HG02623 (cell line): ENCODE measurements around the gene PCDHGB4.
"Not testable (repeated sequence)": the region's sequence is repeated elsewhere in the genome, so short reads cannot be mapped to it uniquely, and the experiment has no call there.

Source experiments
- ATAC-seq: cut with Tn5 transposase; IDR thresholded peaks from one replicate; pipeline ENCODE4 v1.9.1; 2021; ENCODE audit warnings: moderate library complexity; ENCODE audit not compliant: unreplicated experiment

Gene PCDHGB4

DNA sequence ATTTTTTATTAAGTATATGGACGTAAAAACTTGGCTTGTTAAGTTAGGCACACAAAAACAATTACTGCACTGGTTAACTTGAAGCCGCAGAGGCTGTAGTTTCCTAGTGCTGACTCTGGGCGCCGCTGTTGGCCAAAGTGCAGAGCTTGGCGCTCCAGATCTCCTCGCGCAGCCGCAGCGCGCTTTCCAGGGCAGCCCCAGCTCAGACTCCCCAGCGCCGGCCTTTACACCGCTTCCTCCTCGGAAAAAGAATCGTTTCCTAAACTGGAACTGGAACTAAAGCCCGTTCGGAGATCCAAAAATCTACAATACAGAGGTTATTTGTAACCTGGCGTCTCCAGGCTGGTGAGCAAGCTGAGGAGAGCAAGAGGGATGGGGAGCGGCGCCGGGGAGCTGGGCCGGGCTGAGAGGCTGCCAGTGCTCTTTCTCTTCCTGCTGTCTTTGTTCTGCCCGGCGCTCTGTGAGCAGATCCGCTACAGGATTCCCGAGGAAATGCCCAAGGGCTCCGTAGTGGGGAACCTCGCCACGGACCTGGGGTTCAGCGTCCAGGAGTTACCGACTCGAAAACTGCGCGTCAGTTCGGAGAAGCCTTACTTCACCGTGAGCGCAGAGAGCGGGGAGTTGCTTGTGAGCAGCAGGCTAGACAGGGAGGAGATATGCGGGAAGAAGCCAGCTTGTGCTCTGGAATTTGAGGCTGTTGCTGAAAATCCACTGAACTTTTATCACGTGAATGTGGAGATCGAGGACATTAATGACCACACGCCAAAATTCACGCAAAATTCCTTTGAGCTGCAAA lies 10.5 kb downstream of the PCDHGB4 start, which contains the start of gene PCDHGB5:
Gene PCDHGB5 (plus strand): TSS at position 192 of the 796 bp plus-strand sequence. CDS start 181 bp downstream, at position 373.
- ATAC-seq: peak; percentile 72

DNA sequence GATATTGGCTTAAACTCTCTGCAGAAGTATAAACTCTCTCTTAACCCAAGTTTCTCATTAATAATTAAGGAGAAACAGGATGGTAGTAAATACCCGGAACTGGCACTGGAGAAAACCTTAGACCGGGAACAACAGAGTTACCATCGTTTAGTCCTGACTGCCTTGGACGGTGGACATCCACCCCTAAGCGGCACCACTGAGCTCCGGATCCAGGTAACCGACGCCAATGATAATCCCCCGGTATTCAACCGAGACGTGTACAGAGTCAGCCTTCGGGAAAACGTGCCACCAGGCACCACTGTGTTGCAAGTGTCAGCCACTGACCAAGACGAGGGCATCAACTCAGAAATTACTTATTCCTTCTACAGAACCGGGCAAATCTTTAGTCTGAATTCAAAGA lies 11.1 kb downstream of the PCDHGB4 start:
- ATAC-seq: no peak

DNA sequence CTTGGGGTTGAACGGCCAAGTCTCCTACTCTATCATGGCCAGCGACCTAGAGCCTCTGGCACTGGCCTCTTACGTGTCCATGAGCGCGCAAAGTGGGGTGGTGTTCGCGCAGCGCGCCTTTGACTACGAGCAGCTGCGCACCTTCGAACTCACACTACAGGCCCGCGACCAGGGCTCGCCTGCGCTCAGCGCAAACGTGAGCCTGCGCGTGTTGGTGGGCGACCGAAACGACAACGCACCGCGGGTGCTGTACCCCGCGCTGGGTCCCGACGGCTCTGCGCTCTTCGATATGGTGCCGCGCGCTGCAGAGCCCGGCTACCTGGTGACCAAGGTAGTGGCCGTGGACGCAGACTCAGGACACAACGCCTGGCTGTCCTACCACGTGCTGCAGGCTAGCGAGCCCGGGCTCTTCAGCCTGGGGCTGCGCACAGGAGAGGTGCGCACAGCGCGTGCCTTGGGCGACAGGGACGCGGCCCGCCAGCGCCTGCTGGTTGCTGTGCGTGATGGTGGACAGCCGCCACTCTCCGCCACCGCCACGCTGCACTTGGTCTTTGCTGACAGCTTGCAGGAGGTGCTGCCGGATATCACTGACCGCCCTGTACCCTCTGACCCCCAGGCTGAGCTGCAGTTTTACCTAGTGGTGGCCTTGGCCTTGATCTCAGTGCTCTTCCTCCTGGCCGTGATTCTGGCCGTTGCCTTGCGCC lies 12.2 kb downstream of the PCDHGB4 start:
- ATAC-seq: no peak

DNA sequence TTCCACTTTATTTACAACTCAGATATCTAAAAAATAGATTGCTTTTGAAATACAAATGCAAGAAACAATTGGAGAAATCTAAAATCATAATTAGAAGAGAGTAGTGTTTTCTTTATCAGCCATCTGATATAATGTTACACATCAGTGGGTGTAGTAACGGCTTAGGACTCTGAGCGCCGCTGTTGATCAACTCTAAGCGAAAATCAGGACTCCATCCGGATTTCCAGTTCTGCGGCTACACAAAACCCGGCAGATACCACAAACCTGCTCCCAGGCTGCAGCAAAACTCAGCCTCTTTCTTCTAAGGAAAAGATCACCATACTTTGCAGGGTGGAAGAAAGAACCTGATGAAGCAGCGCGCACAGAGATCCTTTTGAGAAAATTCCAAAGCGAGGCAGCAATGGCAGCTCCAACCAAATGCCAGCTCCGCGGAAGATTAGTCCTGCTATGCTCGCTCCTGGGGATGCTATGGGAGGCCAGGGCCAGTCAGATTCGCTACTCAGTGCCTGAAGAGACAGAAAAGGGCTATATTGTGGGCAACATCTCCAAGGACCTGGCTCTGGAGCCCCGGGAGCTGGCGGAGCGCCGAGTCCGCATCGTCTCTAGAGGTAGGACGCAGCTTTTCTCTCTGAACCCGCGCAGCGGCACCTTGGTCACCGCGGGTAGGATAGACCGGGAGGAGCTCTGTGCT lies 15.2 kb downstream of the PCDHGB4 start, which contains the start of gene PCDHGA9:
Gene PCDHGA9 (plus strand): TSS at position 226 of the 691 bp plus-strand sequence. CDS start 175 bp downstream, at position 401.
- no peak for ATAC-seq

DNA sequence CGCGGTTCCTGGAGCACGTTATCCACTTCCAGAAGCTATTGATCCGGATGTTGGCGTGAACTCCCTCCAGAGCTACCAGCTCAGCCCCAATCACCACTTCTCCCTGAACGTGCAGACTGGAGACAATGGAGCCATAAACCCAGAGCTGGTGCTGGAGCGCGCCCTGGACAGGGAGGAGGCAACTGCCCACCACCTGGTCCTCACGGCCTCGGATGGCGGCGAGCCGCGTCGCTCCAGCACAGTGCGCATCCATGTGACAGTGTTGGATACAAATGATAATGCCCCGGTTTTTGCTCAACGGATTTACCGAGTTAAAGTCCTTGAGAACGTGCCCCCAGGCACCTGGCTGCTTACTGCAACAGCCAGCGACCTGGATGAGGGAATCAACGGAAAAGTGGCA lies 15.9 kb downstream of the PCDHGB4 start:
- ATAC-seq: no peak

DNA sequence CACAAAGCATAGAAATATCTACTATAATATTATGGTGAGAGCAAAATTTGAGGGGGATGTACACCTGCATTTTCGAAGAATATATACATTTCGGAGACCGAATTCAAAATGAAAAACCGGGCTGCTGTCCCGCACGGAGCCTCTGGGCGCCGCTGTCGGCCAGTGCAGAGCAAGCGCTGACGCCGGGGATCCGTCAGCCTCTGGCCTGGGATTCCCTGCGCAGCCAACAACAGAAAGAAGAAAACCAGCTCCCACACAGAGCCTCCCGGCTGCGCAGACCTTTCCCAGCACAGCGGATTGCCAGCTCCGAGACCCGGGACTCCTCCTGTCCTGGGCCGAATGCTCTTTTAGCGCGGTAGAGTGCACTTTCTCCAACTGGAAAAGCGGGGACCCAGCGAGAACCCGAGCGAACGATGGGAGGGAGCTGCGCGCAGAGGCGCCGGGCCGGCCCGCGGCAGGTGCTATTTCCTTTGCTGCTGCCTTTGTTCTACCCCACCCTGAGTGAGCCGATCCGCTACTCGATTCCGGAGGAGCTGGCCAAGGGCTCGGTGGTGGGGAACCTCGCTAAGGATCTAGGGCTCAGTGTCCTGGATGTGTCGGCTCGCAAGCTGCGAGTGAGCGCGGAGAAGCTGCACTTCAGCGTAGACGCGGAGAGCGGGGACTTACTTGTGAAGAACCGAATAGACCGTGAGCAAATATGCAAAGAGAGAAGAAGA lies 20.4 kb downstream of the PCDHGB4 start, which contains the start of gene PCDHGB6:
Gene PCDHGB6 (plus strand): TSS at position 232 of the 716 bp plus-strand sequence. CDS start 182 bp downstream, at position 414.
- ATAC-seq: not testable (repeated sequence)

DNA sequence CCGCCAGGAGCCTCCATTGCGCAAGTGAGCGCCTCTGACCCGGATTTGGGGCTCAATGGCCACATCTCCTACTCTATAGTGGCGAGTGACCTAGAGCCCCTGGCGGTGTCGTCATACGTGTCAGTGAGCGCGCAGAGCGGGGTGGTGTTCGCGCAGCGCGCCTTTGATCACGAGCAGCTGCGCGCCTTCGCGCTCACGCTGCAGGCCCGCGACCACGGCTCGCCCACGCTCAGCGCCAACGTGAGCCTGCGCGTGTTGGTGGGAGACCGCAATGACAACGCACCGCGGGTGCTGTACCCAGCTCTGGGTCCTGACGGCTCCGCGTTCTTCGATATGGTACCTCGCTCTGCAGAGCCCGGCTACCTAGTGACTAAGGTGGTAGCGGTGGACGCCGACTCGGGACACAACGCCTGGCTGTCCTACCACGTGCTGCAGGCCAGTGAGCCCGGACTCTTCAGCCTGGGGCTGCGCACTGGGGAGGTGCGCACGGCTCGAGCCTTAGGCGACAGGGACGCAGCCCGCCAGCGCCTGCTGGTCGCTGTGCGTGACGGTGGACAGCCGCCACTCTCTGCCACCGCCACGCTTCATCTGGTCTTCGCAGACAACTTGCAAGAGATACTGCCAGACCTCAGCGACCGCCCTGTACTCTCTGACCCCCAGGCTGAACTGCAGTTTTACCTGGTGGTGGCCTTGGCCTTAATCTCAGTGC lies 22.3 kb downstream of the PCDHGB4 start:
- no peak for ATAC-seq

DNA sequence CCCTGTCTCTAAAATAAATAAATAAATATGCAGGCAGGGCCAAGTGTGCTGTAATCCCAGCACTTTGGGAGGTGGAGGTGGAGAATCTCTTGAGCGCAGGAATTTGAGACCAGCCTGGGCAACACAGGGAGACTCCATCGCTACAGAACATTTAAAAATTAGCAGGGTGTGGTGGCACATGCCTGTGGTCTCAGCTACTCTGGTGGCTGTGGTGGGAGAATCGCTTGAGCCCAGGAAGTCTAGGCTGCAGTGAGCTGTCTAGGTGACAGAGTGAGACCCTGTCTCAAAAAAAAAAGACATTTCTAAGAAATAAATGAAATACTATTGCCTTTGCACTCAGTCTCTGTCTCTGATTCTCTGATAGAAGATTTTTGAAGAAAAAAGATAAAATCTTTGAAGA lies 24.1 kb downstream of the PCDHGB4 start:
- ATAC-seq: no peak

DNA sequence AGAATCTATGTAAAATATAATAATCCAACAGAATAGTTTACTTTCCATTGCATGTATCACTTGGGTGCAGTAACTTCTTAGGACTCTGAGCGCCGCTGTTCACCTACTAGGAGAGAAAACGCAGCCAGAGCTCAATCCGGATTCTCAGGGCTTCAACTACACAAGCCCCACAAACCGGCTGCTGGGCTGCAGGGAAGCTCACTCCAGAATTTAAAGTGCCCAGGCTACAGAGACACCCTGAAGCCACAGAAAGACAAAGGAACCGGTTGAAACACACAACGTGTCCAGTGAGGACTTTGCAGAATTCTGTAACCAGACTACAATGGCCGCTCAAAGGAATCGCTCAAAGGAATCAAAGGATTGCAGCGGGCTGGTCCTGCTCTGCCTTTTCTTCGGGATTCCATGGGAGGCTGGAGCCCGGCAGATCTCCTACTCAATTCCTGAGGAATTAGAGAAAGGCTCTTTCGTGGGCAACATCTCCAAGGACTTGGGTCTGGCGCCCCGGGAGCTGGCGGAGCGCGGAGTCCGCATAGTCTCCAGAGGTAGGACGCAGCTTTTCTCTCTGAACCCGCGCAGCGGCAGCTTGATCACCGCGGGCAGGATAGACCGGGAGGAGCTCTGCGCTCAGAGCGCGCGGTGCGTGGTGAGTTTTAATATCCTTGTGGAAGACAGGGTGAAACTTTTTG lies 25.5 kb downstream of the PCDHGB4 start, which contains the start of gene PCDHGA10:
Gene PCDHGA10 (plus strand): TSS at position 134 of the 686 bp plus-strand sequence. CDS start 189 bp downstream, at position 323.
- ATAC-seq: peak; percentile 62

DNA sequence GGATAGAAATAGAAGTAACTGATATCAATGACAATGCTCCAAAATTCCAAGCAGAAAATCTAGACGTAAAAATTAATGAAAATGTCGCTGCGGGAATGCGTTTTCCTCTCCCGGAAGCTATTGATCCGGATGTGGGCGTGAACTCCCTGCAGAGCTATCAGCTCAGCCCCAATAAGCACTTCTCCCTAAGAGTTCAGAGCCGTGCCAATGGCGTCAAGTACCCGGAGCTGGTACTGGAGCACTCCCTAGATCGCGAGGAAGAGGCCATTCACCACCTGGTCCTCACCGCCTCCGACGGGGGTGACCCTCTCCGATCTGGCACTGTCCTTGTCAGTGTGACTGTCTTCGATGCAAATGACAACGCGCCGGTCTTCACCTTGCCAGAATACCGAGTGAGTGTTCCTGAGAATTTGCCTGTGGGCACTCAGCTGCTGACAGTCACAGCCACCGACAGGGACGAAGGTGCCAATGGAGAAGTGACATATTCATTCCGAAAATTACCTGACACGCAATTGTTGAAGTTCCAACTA lies 26.1 kb downstream of the PCDHGB4 start:
- no peak for ATAC-seq

DNA sequence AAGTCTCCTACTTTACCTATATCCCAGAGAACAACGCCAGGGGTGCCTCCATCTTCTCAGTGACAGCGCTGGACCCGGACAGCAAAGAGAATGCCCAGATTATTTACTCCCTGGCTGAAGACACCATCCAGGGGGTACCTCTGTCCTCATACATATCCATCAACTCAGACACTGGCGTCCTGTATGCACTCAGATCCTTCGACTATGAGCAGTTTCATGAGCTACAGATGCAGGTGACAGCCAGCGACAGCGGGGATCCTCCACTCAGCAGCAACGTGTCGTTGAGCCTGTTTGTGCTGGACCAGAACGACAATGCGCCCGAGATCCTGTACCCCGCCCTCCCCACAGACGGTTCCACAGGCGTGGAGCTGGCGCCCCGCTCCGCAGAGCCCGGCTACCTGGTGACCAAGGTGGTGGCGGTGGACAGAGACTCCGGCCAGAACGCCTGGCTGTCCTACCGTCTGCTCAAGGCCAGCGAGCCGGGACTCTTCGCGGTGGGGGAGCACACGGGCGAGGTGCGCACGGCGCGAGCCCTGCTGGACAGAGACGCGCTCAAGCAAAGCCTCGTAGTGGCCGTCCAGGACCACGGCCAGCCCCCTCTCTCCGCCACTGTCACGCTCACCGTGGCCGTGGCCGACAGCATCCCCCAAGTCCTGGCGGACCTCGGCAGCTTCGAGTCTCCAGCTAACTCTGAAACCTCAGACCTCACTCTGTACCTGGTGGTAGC lies 27.2 kb downstream of the PCDHGB4 start:
- ATAC-seq: not testable (repeated sequence)

DNA sequence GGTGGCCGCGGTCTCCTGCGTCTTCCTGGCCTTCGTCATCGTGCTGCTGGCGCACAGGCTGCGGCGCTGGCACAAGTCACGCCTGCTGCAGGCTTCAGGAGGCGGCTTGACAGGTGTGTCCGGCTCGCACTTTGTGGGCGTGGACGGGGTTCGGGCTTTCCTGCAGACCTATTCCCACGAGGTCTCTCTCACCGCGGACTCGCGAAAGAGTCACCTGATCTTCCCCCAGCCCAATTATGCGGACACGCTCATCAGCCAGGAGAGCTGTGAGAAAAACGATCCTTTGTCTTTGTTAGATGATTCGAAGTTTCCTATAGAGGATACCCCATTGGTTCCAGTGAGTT lies 27.7 kb downstream of the PCDHGB4 start:
- ATAC-seq: not testable (repeated sequence)

DNA sequence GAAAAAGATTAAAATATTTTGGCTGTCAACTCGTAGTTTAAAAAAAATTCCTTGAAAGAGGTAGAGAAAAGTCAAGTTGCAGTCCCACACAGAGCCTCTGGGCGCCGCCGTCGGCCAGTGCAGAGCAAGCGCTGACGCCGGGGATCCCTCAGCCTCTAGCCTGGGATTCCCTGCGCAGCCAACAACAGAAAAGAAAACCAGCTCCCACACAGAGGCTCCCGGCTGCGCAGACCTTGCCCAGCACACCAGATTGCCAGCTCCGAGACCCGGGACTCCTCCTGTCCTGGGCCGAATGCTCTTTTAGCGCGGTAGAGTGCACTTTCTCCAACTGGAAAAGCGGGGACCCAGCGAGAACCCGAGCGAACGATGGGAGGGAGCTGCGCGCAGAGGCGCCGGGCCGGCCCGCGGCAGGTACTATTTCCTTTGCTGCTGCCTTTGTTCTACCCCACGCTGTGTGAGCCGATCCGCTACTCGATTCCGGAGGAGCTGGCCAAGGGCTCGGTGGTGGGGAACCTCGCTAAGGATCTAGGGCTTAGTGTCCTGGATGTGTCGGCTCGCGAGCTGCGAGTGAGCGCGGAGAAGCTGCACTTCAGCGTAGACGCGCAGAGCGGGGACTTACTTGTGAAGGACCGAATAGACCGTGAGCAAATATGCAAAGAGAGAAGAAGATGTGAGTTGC lies 30.1 kb downstream of the PCDHGB4 start, which contains the start of gene PCDHGB7:
Gene PCDHGB7 (plus strand): TSS at position 184 of the 679 bp plus-strand sequence. CDS start 183 bp downstream, at position 367.
- peak; percentile 76 for ATAC-seq

DNA sequence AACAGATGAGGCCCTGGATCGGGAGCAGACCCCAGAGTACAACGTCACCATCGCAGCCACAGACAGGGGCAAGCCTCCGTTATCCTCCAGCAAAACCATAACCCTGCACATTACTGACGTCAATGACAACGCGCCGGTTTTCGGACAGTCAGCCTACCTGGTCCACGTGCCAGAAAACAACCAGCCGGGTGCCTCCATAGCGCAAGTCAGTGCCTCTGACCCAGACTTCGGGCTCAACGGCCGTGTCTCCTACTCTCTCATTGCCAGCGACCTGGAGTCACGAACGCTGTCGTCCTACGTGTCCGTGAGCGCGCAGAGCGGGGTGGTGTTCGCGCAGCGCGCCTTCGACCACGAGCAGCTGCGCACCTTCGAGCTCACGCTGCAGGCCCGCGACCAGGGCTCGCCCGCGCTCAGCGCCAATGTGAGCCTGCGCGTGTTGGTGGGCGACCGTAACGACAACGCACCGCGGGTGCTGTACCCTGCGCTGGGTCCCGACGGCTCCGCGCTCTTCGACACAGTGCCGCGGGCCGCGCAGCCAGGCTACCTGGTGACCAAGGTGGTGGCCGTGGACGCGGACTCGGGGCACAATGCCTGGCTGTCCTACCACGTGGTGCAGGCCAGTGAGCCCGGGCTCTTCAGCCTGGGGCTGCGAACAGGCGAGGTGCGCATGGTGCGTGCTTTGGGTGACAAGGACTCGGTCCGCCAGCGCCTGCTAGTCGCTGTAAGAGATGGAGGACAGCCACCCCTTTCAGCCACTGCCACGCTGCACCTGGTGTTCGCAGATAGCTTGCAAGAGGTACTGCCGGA lies 31.8 kb downstream of the PCDHGB4 start:
- no peak for ATAC-seq

DNA sequence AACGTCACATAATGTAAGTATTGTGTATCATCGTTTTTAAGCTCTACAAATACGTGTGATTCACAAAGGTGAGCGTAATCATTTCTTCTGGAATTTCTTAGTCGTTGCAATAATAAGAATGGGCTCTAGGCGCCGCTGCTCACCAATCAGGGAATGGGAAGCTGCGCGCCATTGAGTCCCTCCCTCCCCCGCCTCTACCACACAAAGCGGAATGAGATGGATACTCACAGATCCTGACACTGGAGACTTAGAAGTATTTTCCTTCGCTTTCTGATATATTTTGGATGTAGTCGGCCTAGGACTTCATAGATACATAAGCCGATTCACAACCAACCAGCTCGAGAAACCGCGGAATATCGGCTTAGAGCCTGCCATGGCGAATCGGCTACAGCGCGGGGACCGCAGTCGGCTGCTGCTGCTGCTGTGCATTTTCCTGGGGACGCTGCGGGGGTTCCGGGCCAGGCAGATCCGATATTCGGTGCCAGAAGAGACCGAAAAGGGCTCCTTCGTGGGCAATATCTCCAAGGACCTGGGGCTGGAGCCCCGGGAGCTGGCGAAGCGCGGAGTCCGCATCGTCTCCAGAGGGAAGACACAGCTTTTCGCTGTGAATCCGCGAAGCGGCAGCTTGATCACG lies 33.5 kb downstream of the PCDHGB4 start, which contains the start of gene PCDHGA11:
Gene PCDHGA11 (plus strand): TSS at position 197 of the 634 bp plus-strand sequence. CDS start 177 bp downstream, at position 374.
- ATAC-seq: no peak

DNA sequence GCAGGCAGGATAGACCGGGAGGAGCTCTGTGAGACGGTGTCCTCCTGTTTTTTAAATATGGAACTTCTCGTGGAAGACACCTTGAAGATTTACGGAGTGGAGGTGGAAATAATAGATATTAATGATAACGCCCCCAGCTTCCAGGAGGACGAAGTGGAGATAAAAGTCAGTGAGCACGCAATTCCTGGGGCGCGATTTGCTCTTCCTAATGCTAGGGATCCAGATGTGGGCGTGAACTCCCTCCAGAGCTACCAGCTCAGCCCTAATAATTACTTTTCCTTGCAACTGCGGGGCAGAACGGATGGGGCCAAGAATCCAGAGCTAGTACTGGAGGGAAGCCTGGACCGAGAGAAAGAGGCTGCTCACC lies 34.0 kb downstream of the PCDHGB4 start:
- ATAC-seq: no peak
